HepG2 (cell line): ENCODE measurements around the gene TTF2. TPM values are rescaled to one million over a fixed set of nuclear protein-coding genes. Genes with fewer than 3 reads are reported as not detected.
"Not testable (repeated sequence)": the region's sequence is repeated elsewhere in the genome, so short reads cannot be mapped to it uniquely, and the experiment has no call there.

ENCODE experiments used
- ATAC-seq: fragments of 200-7000 bp; cut with Tn5 transposase; 3 replicates; pipeline ENCODE4 v1.9.1; 2020; ENCODE audit warnings: mild to moderate bottlenecking, moderate library complexity
- BruUV-seq: library from RNA; stranded (reverse); fragments of 400-500 nt; replicated peaks from 2 replicates; lab custom pipeline; 2021; lab: Mats Ljungman, UMichigan
- CTCF ChIA-PET: fragments of 300-600 bp; formaldehyde crosslinking; extraction: SDS; loops from one replicate; lab custom pipeline; 2021; ENCODE audit warnings: low total read pairs, inconsistent platforms, low intra/inter-chr PET ratio; lab: Yijun Ruan, JAX
- POLR2A ChIA-PET: fragments of 350-600 bp; sonication (Branson Sonifier 250); formaldehyde crosslinking; loops from one replicate; lab custom pipeline; 2020; ENCODE audit warnings: antibody characterized with exemption, inconsistent platforms; lab: Yijun Ruan, JAX
- DNase-seq: peaks from one replicate; pipeline ENCODE4 v3.0.0-alpha.2; 2015; ENCODE audit warnings: low spot score
- FAIRE-seq: peaks from 3 replicates; lab custom pipeline; 2011; peaks lifted over from hg19 to GRCh38; lab: Jason Lieb, UNC
- H2AFZ ChIP-seq: one replicate; pipeline ENCODE4 v1.6.1; 2011; ENCODE audit warnings: low read length, inconsistent platforms
- H3K27ac ChIP-seq: fragments of 300-600 bp; 3 replicates; pipeline ENCODE4 v1.8.0; 2011; ENCODE audit warnings: mixed run types, mild to moderate bottlenecking, mixed read lengths, low read length, inconsistent platforms; ENCODE audit not compliant: insufficient read depth; ENCODE audit errors: extremely low read length
- H3K27me3 ChIP-seq, 2 experiments: fragments of 200-600 bp in 1 of 2; 2 replicates in 1 of 2; 3 replicates in 1 of 2; pipeline versions ENCODE4 v1.6.0 to v1.8.0; 2011; ENCODE audit warnings: low read length in 2 of 2, mild to moderate bottlenecking in 2 of 2, moderate library complexity in 2 of 2, inconsistent platforms in 1 of 2; ENCODE audit not compliant: insufficient read depth in 2 of 2, control insufficient read depth in 1 of 2
- H3K36me3 ChIP-seq, 2 experiments: fragments of 200-600 bp in 1 of 2; replicated peaks in 1 of 2; 2 replicates in 1 of 2; 3 replicates in 1 of 2; pipeline versions ENCODE4 v1.5.1 to v1.8.0; 2011; ENCODE audit warnings: low read length in 2 of 2, inconsistent platforms in 1 of 2; ENCODE audit not compliant: insufficient read depth in 2 of 2, control insufficient read depth in 1 of 2
- H3K4me1 ChIP-seq: 2 replicates; pipeline ENCODE4 v1.5.1; 2012; ENCODE audit warnings: low read length, inconsistent platforms; ENCODE audit not compliant: insufficient read depth
- H3K4me2 ChIP-seq: 2 replicates; pipeline ENCODE4 v1.6.0; 2011; ENCODE audit warnings: low read depth, low read length, inconsistent platforms
- H3K4me3 ChIP-seq, 3 experiments: fragments of 200-600 bp in 1 of 3; sonication (generic), shearing (Covaris generic) in 1 of 3; replicated peaks in 1 of 3; 2 replicates each; pipeline ENCODE4 v1.5.1; 2011 to 2016; ENCODE audit warnings: low read length in 3 of 3, inconsistent platforms in 2 of 3, low read depth in 2 of 3, mild to moderate bottlenecking in 2 of 3, control low read depth in 1 of 3, mixed read lengths in 1 of 3; ENCODE audit not compliant: insufficient read depth in 1 of 3
- H3K79me2 ChIP-seq: one replicate; pipeline ENCODE4 v1.6.1; 2011; ENCODE audit warnings: low read length, inconsistent platforms; ENCODE audit not compliant: insufficient read depth
- H3K9ac ChIP-seq: 2 replicates; pipeline ENCODE4 v1.6.0; 2011; ENCODE audit warnings: mild to moderate bottlenecking, low read depth, low read length, inconsistent platforms; ENCODE audit not compliant: insufficient read depth
- H3K9me3 ChIP-seq: 2 replicates; pipeline ENCODE4 v1.5.1; 2012; ENCODE audit warnings: mild to moderate bottlenecking, low read length
- H4K20me1 ChIP-seq: 2 replicates; pipeline ENCODE4 v1.6.0; 2011; ENCODE audit warnings: inconsistent platforms, mild to moderate bottlenecking, low read length, moderate library complexity; ENCODE audit not compliant: insufficient read depth
- SPEN ChIP-seq: sonication (generic); formaldehyde crosslinking; IDR thresholded peaks from 2 replicates; pipeline ENCODE4 v1.5.1; 2020; ENCODE audit warnings: low read depth, mild to moderate bottlenecking, missing genetic modification reagents
- ZBTB38 ChIP-seq: sonication (generic); formaldehyde crosslinking; IDR thresholded peaks from 2 replicates; pipeline ENCODE4 v1.5.1; 2020; ENCODE audit warnings: mild to moderate bottlenecking, missing genetic modification reagents
- ZNF251 ChIP-seq: sonication (generic); formaldehyde crosslinking; IDR thresholded peaks from 2 replicates; pipeline ENCODE4 v1.9.0; 2021; ENCODE audit warnings: mild to moderate bottlenecking, missing genetic modification reagents
- WGBS: methylation state at CpG from one replicate; pipeline ENCODE4 v1.1.6; 2017; ENCODE audit warnings: low lambda C conversion rate; 5-methylcytosine and 5-hydroxymethylcytosine counted together
- in situ Hi-C: cut with HindIII; loops from 2 replicates; pipeline ENCODE4 v1.10.0; 2017; ENCODE audit warnings: low pct_unique_long_range_greater_than_20kb; ENCODE audit not compliant: extremely low pct_ligation_motif_present
- intact Hi-C: fragments of 100-400 bp; cut with micrococcal nuclease; formaldehyde crosslinking; loops from one replicate; pipeline ENCODE4 v1.10.0; 2022; ENCODE audit not compliant: unreplicated experiment
- polyA plus RNA-seq, 8 experiments: library from polyadenylated mRNA; depleted of rRNA in 3 of 8; stranded (reverse) in 7 of 8; unstranded in 1 of 8; fragments of >200 nt; fragmentation: Illumina TruSeq in 4 of 8; extraction: Trizol in 4 of 8; gene quantifications; 2 replicates each; pipeline versions ENCODE4 v1.2.1 to v1.2.3, GENCODE V29; 2011 to 2016; ENCODE audit warnings: low read depth in 4 of 8, missing spikeins in 1 of 8, mixed read lengths in 1 of 8; ENCODE audit not compliant: insufficient read depth in 1 of 8
- total RNA-seq, 5 experiments: library from RNA; depleted of rRNA; stranded (reverse); fragments of >200 nt; fragmentation: Illumina TruSeq; extraction: Trizol; gene quantifications; 2 replicates each; pipeline ENCODE4 v1.2.3, GENCODE V29; 2016; ENCODE audit warnings: low read depth in 1 of 5
- TF ChIP-seq, protein P1 (sequence below), 2 experiments: sonication (generic) in 1 of 2; formaldehyde crosslinking in 1 of 2; IDR thresholded peaks; 2 replicates each; pipeline versions ENCODE4 v1.6.1 to v1.9.0; 2014 to 2022; ENCODE audit warnings: antibody characterized with exemption in 1 of 2, borderline replicate concordance in 1 of 2, inconsistent platforms in 1 of 2, low read depth in 1 of 2, missing genetic modification reagents in 1 of 2
- TF ChIP-seq, protein P2 (sequence below): sonication (generic); formaldehyde crosslinking; IDR thresholded peaks from 2 replicates; pipeline ENCODE4 v1.8.0; 2023; ENCODE audit warnings: mild to moderate bottlenecking, missing genetic modification reagents
- TF ChIP-seq, protein P3 (sequence below): sonication (generic); formaldehyde crosslinking; IDR thresholded peaks from 2 replicates; pipeline ENCODE4 v1.8.1; 2023; ENCODE audit warnings: mild to moderate bottlenecking, inconsistent platforms, moderate library complexity, missing genetic modification reagents, borderline replicate concordance

Gene TTF2
- total and polyA plus RNA-seq, 2 of the 13 experiments (the other 11 are each of a cell fraction or from before 2014, with no cell fraction given): 12.8 to 48.9 TPM

DNA sequence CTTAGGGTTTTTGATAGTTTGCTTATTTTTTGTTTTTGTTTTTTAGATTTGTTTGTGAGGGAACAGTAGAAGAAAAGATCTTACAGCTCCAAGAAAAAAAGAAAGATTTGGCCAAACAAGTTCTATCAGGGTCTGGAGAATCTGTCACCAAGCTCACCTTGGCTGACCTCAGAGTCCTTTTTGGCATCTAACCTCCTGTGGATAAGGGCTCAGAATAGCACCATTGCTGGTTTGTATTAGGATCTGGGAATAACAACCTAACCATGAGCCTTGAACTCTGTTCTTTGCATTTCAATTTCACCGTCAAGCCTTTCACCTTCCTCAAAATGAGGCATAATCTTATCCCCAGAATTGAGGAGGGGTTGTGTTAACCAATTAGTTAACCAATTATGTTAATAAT lies 41.2 kb downstream of the TTF2 start (continued):
- TF ChIP-seq, protein P1, sequence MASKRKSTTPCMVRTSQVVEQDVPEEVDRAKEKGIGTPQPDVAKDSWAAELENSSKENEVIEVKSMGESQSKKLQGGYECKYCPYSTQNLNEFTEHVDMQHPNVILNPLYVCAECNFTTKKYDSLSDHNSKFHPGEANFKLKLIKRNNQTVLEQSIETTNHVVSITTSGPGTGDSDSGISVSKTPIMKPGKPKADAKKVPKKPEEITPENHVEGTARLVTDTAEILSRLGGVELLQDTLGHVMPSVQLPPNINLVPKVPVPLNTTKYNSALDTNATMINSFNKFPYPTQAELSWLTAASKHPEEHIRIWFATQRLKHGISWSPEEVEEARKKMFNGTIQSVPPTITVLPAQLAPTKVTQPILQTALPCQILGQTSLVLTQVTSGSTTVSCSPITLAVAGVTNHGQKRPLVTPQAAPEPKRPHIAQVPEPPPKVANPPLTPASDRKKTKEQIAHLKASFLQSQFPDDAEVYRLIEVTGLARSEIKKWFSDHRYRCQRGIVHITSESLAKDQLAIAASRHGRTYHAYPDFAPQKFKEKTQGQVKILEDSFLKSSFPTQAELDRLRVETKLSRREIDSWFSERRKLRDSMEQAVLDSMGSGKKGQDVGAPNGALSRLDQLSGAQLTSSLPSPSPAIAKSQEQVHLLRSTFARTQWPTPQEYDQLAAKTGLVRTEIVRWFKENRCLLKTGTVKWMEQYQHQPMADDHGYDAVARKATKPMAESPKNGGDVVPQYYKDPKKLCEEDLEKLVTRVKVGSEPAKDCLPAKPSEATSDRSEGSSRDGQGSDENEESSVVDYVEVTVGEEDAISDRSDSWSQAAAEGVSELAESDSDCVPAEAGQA (IDR thresholded peaks at IDR 0.05; ENCODE audit: low read depth): no peak
- TF ChIP-seq, protein P1 (CRISPR knock-in tag; IDR thresholded peaks at IDR 0.05; ENCODE audit: borderline replicate concordance): no peak
- TF ChIP-seq ZBTB38 (CRISPR knock-in tag) (no peak), ZNF251 (CRISPR knock-in tag) (no peak), SPEN (CRISPR knock-in tag) (no peak)
- TF ChIP-seq, protein P2, sequence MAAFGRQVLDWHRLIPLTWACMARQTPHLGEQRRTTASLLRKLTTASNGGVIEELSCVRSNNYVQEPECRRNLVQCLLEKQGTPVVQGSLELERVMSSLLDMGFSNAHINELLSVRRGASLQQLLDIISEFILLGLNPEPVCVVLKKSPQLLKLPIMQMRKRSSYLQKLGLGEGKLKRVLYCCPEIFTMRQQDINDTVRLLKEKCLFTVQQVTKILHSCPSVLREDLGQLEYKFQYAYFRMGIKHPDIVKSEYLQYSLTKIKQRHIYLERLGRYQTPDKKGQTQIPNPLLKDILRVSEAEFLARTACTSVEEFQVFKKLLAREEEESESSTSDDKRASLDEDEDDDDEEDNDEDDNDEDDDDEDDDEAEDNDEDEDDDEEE (CRISPR knock-in tag): no peak
- TF ChIP-seq, protein P3, sequence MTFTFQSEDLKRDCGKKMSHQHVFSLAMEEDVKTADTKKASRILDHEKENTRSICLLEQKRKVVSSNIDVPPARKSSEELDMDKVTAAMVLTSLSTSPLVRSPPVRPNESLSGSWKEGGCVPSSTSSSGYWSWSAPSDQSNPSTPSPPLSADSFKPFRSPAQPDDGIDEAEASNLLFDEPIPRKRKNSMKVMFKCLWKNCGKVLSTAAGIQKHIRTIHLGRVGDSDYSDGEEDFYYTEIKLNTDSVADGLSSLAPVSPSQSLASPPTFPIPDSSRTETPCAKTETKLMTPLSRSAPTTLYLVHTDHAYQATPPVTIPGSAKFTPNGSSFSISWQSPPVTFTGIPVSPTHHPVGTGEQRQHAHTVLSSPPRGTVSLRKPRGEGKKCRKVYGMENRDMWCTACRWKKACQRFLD (CRISPR knock-in tag): no peak

DNA sequence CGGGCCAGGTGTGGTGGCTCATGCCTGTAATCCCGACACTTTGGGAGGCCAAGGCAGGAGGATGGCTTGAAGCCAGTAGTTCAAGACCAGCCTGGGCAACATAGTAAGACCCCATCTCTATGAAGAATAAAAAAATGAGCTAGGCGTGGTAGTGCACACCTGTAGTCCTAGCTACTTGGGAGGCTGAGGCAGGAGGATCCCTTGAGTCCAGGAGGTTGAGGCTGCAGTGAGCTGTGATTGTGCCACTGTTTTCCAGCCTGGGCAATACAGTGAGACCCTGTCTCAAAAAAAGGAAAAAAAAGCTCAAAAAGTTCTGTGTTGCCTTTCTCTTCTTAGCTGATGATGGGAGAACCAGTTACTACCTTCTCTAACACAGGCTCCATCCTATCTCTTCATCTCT lies 41.7 kb downstream of the TTF2 start:
- H3K4me2 ChIP-seq, intact Hi-C loops, H4K20me1 ChIP-seq, CTCF ChIA-PET, ATAC-seq, H3K79me2 ChIP-seq, H2AFZ ChIP-seq, BruUV-seq, H3K9ac ChIP-seq, H3K4me1 ChIP-seq, POLR2A ChIA-PET, H3K27me3 ChIP-seq, H3K9me3 ChIP-seq, H3K27ac ChIP-seq, DNase-seq, H3K4me3 ChIP-seq, FAIRE-seq, in situ Hi-C loops: not testable (repeated sequence)
- peaks cover 10 to 38% of the 10 kb centered on the region in 2 experiments for H3K36me3 ChIP-seq
- WGBS: 100% methylated on average over 3 of the region's 3 CpGs
